Breast epithelium (tissue), 4 donors: ENCODE results near the gene METTL16. TPM values are rescaled to one million over a fixed set of nuclear protein-coding genes. Genes with fewer than 3 reads are reported as not detected.

Source experiments
- DNase-seq, 2 donors: peaks; one replicate each; pipeline ENCODE4 v3.0.0-alpha.2; 2019; ENCODE audit warnings: low spot score in 2 of 2
- H3K27ac ChIP-seq, 2 donors: fragments of 200-600 bp; sonication (generic) in 1 of 2; one replicate each; pipeline ENCODE4 v1.5.1; 2016 to 2019; ENCODE audit warnings: mild to moderate bottlenecking in 1 of 2
- H3K27me3 ChIP-seq, 2 donors: fragments of 200-600 bp; sonication (generic) in 1 of 2; one replicate each; pipeline versions ENCODE4 v1.5.1 to v1.6.0; 2017 to 2019; ENCODE audit warnings: control low read depth in 1 of 2, mild to moderate bottlenecking in 1 of 2
- H3K36me3 ChIP-seq: fragments of 200-600 bp; one replicate; pipeline ENCODE4 v1.5.1; 2019
- H3K4me1 ChIP-seq, 2 donors: fragments of 200-600 bp; sonication (generic); one replicate each; pipeline ENCODE4 v1.5.1; 2016 to 2019; ENCODE audit warnings: control low read depth in 1 of 2
- H3K4me3 ChIP-seq, 3 donors: fragments of 200-600 bp; sonication (generic); 1 replicate in 2 of 3; 2 replicates in 1 of 3; pipeline ENCODE4 v1.5.1; 2016 to 2019; ENCODE audit warnings: mild to moderate bottlenecking in 3 of 3, moderate library complexity in 2 of 3
- H3K9me3 ChIP-seq, 2 donors: fragments of 200-600 bp; sonication (generic) in 1 of 2; one replicate each; pipeline ENCODE4 v1.5.1; 2016 to 2019; ENCODE audit warnings: control low read depth in 1 of 2
- POLR2A ChIP-seq: fragments of 450-650 bp; IDR thresholded peaks from one replicate; pipeline ENCODE4 v1.6.1; 2016; ENCODE audit warnings: antibody characterized with exemption, mild to moderate bottlenecking, moderate library complexity
- POLR2AphosphoS5 ChIP-seq, 3 donors: sonication (generic); formaldehyde crosslinking; IDR thresholded peaks; one replicate each; pipeline ENCODE4 v1.6.1; 2017; ENCODE audit warnings: antibody characterized with exemption in 3 of 3
- intact Hi-C: fragments of 100-400 bp; cut with DNase I; formaldehyde crosslinking; loops from one replicate; pipeline ENCODE4 v1.15.1; 2023; ENCODE audit warnings: low total_unique reads
- total RNA-seq, 3 donors: library from RNA; depleted of rRNA; stranded (reverse); fragments of >200 nt; gene quantifications; one replicate each; pipeline ENCODE4 v1.1.0, GENCODE V29; 2016
- TF ChIP-seq, protein P1 (sequence below), 3 donors: fragments of 450-650 bp; IDR thresholded peaks; one replicate each; pipeline ENCODE4 v1.5.1; 2016 to 2017; ENCODE audit warnings: antibody characterized with exemption in 3 of 3, mild to moderate bottlenecking in 3 of 3, moderate library complexity in 3 of 3

METTL16 gene
- total RNA-seq, 3 donors from 2014 or later: 25.6 to 46.4 (median 26.9) TPM

GRCh38 chr17:2372180-2372579 is 139.5 kb downstream of the METTL16 start:
- Histone ChIP-seq H3K9me3 (no peaks in the 10 kb centered on the region), H3K36me3 (no peaks in the 10 kb centered on the region), H3K27me3 (no peaks in the 10 kb centered on the region), H3K4me1 (peaks cover 0 to 7% of the 10 kb centered on the region in 2 donors), H3K27ac (peak overlapping the region; percentile 25 to 84), H3K4me3 (no peak overlapping the region)
- TF ChIP-seq, protein P1, sequence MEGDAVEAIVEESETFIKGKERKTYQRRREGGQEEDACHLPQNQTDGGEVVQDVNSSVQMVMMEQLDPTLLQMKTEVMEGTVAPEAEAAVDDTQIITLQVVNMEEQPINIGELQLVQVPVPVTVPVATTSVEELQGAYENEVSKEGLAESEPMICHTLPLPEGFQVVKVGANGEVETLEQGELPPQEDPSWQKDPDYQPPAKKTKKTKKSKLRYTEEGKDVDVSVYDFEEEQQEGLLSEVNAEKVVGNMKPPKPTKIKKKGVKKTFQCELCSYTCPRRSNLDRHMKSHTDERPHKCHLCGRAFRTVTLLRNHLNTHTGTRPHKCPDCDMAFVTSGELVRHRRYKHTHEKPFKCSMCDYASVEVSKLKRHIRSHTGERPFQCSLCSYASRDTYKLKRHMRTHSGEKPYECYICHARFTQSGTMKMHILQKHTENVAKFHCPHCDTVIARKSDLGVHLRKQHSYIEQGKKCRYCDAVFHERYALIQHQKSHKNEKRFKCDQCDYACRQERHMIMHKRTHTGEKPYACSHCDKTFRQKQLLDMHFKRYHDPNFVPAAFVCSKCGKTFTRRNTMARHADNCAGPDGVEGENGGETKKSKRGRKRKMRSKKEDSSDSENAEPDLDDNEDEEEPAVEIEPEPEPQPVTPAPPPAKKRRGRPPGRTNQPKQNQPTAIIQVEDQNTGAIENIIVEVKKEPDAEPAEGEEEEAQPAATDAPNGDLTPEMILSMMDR (IDR thresholded peaks at IDR 0.05): no peak
- no peak for TF ChIP-seq POLR2AphosphoS5 (IDR thresholded peaks at IDR 0.05)
- no peak for TF ChIP-seq POLR2A
- intact Hi-C loops: no loop called here
- DNase-seq: no peak

- TF ChIP-seq, protein P1 (IDR thresholded peaks at IDR 0.05): no peak
- TF ChIP-seq POLR2AphosphoS5 (IDR thresholded peaks at IDR 0.05): no peak
- no peak for TF ChIP-seq POLR2A
- Histone ChIP-seq H3K4me3 (no peak overlapping the region), H3K9me3 (no peaks in the 10 kb centered on the region), H3K27ac (no peak overlapping the region), H3K4me1 (peaks cover 0 to 7% of the 10 kb centered on the region in 2 donors), H3K36me3 (no peaks in the 10 kb centered on the region), H3K27me3 (no peaks in the 10 kb centered on the region)
- intact Hi-C loops: no loop called here
- DNase-seq: no peak
These were observed 140.2 kb downstream of the METTL16 start for GRCh38 chr17:2371183-2372130.

DNA sequence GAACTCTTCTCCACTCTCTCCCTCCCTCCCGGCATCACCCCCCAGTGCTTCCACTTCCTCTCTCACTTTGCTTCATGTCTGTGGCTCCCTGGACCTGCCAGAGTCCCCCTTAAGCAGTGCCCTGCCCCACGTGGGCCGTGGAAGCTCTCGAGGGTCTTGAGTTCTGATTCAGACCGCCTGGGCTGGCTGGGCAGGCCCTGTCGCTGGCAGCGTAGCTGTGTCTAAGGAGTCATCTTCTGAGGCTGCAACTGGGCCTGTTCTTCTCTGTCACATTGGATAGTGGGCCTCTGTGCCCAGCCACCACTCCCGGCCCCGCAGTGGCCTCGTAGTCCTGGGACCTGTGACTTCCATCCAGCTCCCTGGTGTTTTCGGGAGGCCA is 141.5 kb downstream of the METTL16 start:
- intact Hi-C loops: no loop called here
- H3K36me3 ChIP-seq: no peaks in the 10 kb centered on the region
- H3K4me1 ChIP-seq: peaks cover 0 to 7% of the 10 kb centered on the region in 2 donors
- TF ChIP-seq POLR2A (no peak), POLR2AphosphoS5 (IDR thresholded peaks at IDR 0.05) (no peak)
- TF ChIP-seq, protein P1 (IDR thresholded peaks at IDR 0.05): no peak
- DNase-seq: no peak
- H3K9me3 ChIP-seq: no peaks in the 10 kb centered on the region
- no peak overlapping the region for H3K4me3 ChIP-seq
- no peak overlapping the region for H3K27ac ChIP-seq
- no peaks in the 10 kb centered on the region for H3K27me3 ChIP-seq

DNA sequence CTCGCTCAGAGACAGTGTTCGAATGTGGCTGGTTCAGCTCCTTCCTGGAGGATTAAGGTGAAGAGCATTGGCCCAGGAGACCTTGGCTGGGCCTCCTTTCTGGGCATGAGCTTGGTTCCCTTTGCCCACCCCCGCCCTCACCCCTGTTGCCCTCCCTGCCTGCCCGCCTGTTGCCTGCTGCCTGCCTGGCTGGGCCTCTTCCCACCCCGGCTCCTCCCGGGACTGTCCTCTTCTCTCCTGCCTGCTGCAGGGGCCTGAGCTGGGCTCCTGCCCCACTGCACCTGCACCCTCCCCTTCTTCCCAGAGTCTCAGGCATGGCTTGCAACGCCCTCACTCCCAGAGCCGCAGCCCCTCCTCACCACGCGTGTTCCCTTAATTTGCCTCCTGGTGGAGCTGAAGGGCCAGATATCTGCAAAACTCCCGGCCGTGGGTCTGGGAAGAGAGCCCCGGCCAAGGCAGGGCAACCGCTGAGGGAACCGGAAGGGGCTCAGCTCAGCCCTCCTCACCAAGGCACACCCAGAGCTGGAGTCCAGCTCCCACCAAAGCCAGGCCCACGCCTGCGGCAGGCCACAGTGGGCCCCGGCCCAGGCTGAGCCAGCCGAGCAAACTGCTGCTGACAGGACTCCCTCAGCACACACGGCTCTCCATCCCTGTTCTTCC is 142.0 kb downstream of the METTL16 start:
- H3K4me3 ChIP-seq: no peak overlapping the region
- H3K9me3 ChIP-seq: no peaks in the 10 kb centered on the region
- TF ChIP-seq POLR2AphosphoS5 (IDR thresholded peaks at IDR 0.05): no peak
- no peak for TF ChIP-seq POLR2A
- TF ChIP-seq, protein P1 (IDR thresholded peaks at IDR 0.05): no peak
- H3K27me3 ChIP-seq: no peaks in the 10 kb centered on the region
- no peak for DNase-seq
- peaks cover 0 to 7% of the 10 kb centered on the region in 2 donors for H3K4me1 ChIP-seq
- no peaks in the 10 kb centered on the region for H3K36me3 ChIP-seq
- intact Hi-C loops: no loop called here
- no peak overlapping the region for H3K27ac ChIP-seq

- intact Hi-C loops: no loop called here
- no peaks in the 10 kb centered on the region for H3K27me3 ChIP-seq
- no peaks in the 10 kb centered on the region for H3K9me3 ChIP-seq
- peaks cover 0 to 7% of the 10 kb centered on the region in 2 donors for H3K4me1 ChIP-seq
- H3K36me3 ChIP-seq: no peaks in the 10 kb centered on the region
- DNase-seq: no peak
- TF ChIP-seq, protein P1 (IDR thresholded peaks at IDR 0.05): no peak
- TF ChIP-seq POLR2A: no peak
- no peak for TF ChIP-seq POLR2AphosphoS5 (IDR thresholded peaks at IDR 0.05)
- H3K27ac ChIP-seq: no peak overlapping the region
- no peak overlapping the region for H3K4me3 ChIP-seq
These were observed 142.6 kb downstream of the METTL16 start for GRCh38 chr17:2369039-2369438.
